B cell (primary cell): ENCODE measurements around the gene KNG1.

Experiments
- EZH2 ChIP-seq: IDR thresholded peaks from 2 replicates; pipeline ENCODE4 v1.6.1; 2012; ENCODE audit warnings: borderline replicate concordance, low read depth, mild to moderate bottlenecking, moderate library complexity, low read length; ENCODE audit not compliant: insufficient read depth, poor library complexity, severe bottlenecking
- TF ChIP-seq, protein P1 (sequence below): fragments of 200-600 bp; IDR thresholded peaks from one replicate; pipeline ENCODE4 v1.8.0; 2022; ENCODE audit warnings: antibody characterized with exemption, mild to moderate bottlenecking

DNA sequence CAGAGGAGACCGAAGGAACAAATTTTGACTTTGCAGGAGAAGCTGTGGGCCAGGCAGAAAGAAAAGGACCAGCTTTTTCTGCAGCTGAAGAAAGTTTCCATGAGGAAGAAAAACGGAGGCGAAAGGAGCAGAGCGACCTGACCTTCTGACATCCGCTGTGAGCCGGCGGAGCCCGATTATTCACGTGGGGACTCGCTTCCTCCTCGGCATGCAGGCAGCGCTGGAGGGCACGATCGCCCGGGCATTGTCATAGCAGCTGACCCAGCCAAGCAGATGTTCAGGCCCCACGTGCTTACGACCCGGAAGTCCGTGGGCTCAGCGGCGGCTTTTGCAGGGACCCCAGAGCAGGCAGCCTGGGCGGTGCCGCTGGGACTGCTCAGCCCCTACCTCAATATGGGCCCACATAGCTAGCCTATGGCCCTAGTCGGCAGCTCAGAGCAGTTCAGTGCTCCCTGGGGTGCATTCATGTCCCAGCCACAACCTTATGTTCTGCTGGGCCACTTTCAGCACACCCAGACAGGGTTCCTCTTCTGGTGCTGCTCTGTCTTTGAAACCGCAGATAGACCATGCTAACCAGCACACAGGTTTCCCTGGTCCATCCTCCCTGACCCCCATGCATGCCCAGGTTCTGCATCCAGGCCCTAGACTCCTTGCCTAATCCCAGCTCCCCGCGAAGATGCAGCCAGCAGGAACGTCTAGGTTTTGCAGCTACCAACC, 55.7 kb downstream of the KNG1 start:
- TF ChIP-seq, protein P1, sequence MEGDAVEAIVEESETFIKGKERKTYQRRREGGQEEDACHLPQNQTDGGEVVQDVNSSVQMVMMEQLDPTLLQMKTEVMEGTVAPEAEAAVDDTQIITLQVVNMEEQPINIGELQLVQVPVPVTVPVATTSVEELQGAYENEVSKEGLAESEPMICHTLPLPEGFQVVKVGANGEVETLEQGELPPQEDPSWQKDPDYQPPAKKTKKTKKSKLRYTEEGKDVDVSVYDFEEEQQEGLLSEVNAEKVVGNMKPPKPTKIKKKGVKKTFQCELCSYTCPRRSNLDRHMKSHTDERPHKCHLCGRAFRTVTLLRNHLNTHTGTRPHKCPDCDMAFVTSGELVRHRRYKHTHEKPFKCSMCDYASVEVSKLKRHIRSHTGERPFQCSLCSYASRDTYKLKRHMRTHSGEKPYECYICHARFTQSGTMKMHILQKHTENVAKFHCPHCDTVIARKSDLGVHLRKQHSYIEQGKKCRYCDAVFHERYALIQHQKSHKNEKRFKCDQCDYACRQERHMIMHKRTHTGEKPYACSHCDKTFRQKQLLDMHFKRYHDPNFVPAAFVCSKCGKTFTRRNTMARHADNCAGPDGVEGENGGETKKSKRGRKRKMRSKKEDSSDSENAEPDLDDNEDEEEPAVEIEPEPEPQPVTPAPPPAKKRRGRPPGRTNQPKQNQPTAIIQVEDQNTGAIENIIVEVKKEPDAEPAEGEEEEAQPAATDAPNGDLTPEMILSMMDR = no peak
- no peak for TF ChIP-seq EZH2
